Duodenal mucosa (tissue), 2 donors: ENCODE measurements around the gene DOHH.

Experiments
- H3K27ac ChIP-seq: one replicate; pipeline ENCODE4 v1.7.0; 2013; ENCODE audit warnings: low read depth, low read length
- H3K27me3 ChIP-seq, 2 donors: one replicate each; pipeline ENCODE4 v1.7.0; 2013; ENCODE audit warnings: low read length in 2 of 2, control low read depth in 1 of 2; ENCODE audit not compliant: insufficient read depth in 2 of 2, control insufficient read depth in 1 of 2
- H3K36me3 ChIP-seq, 2 donors: one replicate each; pipeline ENCODE4 v1.7.0; 2013; ENCODE audit warnings: low read length in 2 of 2, control low read depth in 1 of 2; ENCODE audit not compliant: insufficient read depth in 2 of 2, control insufficient read depth in 1 of 2
- H3K4me1 ChIP-seq, 2 donors: one replicate each; pipeline ENCODE4 v1.7.0; 2013; ENCODE audit warnings: low read length in 2 of 2, control low read depth in 1 of 2; ENCODE audit not compliant: insufficient read depth in 2 of 2, control insufficient read depth in 1 of 2
- H3K4me3 ChIP-seq, 2 donors: one replicate each; pipeline ENCODE4 v1.7.0; 2013; ENCODE audit warnings: low read length in 2 of 2, low read depth in 1 of 2
- H3K9ac ChIP-seq, 2 donors: one replicate each; pipeline ENCODE4 v1.7.0; 2013; ENCODE audit warnings: low read length in 2 of 2, low read depth in 1 of 2
- H3K9me3 ChIP-seq, 2 donors: one replicate each; pipeline ENCODE4 v1.7.0; 2013; ENCODE audit warnings: low read length in 2 of 2, control low read depth in 1 of 2; ENCODE audit not compliant: control insufficient read depth in 1 of 2

Gene DOHH, protein sequence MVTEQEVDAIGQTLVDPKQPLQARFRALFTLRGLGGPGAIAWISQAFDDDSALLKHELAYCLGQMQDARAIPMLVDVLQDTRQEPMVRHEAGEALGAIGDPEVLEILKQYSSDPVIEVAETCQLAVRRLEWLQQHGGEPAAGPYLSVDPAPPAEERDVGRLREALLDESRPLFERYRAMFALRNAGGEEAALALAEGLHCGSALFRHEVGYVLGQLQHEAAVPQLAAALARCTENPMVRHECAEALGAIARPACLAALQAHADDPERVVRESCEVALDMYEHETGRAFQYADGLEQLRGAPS

DNA sequence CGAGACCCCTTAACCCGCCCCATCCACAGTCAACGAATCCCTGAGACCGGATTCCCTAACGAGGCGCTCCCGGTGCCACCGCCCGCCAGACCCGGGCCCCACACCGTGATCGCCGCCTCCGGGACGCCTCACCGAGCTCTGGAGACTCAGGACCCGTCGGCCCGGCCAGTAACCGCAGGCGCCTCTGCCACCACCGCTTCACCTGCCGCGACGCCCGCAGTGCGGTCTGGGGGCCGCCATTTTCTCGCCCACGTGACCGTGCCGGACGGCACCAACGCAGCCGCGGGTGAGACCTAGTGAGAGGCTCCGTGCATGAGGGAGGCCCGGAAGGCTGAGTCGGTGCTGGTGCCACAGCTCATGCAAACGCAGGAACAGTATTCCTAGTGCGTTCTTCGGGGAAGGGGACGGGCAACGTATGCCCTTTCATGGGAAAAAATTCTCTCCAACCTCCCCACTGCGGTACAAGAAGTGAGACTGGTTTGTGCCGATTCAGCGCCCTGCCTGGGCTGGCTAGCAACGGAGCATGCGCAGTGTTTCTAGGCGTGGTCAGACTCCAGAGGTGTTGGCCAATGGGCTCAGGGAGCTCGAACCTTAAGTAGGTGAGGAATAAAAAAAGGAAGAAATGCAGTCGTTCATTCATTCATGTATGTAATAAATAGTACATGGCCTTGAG lies at the start of gene DOHH:
Gene DOHH, minus strand, starts transcription at position 246 of the 673 bp plus-strand sequence. CDS start 3,860 bp downstream, outside the sequence.
- H3K36me3 ChIP-seq: peaks cover 0 to 17% of the 10 kb centered on the region in 2 donors
- no peaks in the 10 kb centered on the region for H3K9me3 ChIP-seq
- peak within 1 kb of the TSS; percentile 80 to 97 for H3K4me3 ChIP-seq

DNA sequence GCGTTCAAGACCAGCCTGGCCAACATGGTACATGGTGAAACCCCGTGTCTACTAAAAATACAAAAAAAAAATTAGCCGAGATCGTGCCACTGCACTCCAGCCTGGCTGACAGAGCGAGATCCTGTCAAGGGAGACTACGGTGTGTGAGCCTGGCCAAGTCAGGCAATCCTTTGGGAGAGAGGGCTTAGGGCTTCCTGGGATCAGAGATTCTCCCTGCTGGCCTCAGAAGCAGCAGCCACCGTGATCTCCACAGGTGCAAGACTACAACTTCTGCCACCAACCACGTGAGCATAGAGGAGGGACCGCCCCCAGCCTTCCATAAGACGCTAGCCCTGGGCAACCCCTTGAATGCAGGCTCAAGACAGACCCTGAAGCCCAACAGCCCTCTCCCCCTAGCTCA lies 49.3 kb upstream of the DOHH start:
- H3K4me3 ChIP-seq: no peak overlapping the region
- H3K36me3 ChIP-seq: peaks cover 0 to 22% of the 10 kb centered on the region in 2 donors
- peaks cover 4 to 9% of the 10 kb centered on the region in 2 donors for H3K4me1 ChIP-seq
- no peaks in the 10 kb centered on the region for H3K27me3 ChIP-seq
- no peak overlapping the region for H3K9ac ChIP-seq
- no peak overlapping the region for H3K27ac ChIP-seq
- no peaks in the 10 kb centered on the region for H3K9me3 ChIP-seq

More for the DNA sequence above, at the start of gene DOHH:
- H3K4me1 ChIP-seq: peaks cover 10 to 18% of the 10 kb centered on the region in 2 donors
- peak within 1 kb of the TSS; percentile 94 for H3K27ac ChIP-seq
- peak within 1 kb of the TSS; percentile 81 to 96 for H3K9ac ChIP-seq
- H3K27me3 ChIP-seq: no peaks in the 10 kb centered on the region

DNA sequence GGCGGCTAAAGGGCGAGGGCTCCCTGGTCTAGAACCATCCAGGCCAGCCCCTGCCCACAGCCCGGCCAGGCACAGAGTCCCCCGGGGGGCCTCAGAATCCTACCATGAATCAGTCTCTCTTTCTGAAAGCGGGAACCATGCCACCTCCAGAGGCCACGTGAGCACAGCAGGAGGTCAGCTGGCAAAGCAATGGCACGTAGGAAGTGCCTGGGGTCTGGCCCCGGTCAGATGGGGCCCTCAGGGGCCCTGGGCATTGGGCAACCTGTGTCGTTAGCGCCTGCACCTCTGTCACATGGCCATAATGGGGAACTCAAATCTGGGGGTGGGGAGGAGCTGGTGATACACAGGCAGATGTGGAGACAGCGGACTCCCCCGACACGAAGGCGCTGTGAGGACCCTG lies 48.1 kb upstream of the DOHH start:
- H3K27ac ChIP-seq: no peak overlapping the region
- no peak overlapping the region for H3K9ac ChIP-seq
- H3K27me3 ChIP-seq: no peaks in the 10 kb centered on the region
- no peak overlapping the region for H3K4me3 ChIP-seq
- H3K9me3 ChIP-seq: no peaks in the 10 kb centered on the region
- no peaks in the 10 kb centered on the region for H3K4me1 ChIP-seq
- peaks cover 0 to 22% of the 10 kb centered on the region in 2 donors for H3K36me3 ChIP-seq

DNA sequence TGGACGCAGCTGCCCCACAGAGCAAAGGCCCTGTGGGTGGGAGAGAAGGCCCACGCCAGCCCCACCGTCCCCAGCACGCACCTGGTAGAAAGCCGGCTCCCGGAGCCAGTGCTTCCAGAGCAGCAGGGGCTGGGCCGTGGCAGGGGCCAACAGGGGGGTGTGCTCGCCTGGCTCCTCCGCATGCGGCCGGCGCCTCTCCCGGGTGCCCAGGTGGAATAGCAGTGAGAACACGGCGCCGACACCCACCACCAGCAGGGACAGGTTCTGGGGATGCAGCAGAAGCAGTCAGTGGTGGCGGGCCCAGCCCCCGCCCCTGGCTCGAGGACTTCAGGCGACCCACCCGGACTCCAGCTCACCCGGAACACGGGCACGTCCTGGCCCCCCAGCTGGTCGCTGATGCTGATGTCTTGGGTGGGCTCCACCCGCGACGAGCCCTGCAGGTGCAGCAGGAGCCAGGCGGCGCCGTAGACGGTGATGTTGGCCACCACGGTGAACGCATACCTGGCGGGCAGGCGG lies 47.4 kb upstream of the DOHH start:
- no peak overlapping the region for H3K9ac ChIP-seq
- H3K4me3 ChIP-seq: no peak overlapping the region

DNA sequence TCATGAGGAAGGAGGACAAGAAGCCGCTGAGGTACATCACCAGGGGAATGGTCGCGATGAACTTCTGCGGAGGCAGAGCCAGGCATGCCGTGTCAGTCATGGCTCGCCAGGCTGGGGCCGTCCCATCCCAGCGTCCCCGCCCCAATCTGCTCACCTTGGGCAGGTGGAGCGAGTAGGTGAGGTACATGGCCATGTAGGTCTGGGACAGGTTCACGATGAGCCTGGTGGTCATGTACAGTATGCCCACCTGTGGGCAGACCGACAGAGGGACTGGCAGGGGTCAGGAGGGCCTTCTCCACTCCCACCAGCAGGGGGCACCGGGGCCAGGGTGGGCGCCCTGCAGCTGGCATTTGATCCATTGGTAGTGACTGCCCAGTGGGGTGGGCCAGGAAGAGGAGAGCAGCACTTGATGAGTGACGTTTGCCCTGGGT lies 46.8 kb upstream of the DOHH start:
- Histone ChIP-seq H3K27me3 (no peaks in the 10 kb centered on the region), H3K9ac (no peak overlapping the region), H3K27ac (no peak overlapping the region), H3K36me3 (peaks cover 0 to 22% of the 10 kb centered on the region in 2 donors), H3K4me1 (no peaks in the 10 kb centered on the region), H3K9me3 (no peaks in the 10 kb centered on the region), H3K4me3 (no peak overlapping the region)

More for the DNA sequence above, 47.4 kb upstream of the DOHH start:
- Histone ChIP-seq H3K4me1 (no peaks in the 10 kb centered on the region), H3K36me3 (peaks cover 0 to 22% of the 10 kb centered on the region in 2 donors), H3K27me3 (no peaks in the 10 kb centered on the region), H3K9me3 (no peaks in the 10 kb centered on the region), H3K27ac (no peak overlapping the region)

DNA sequence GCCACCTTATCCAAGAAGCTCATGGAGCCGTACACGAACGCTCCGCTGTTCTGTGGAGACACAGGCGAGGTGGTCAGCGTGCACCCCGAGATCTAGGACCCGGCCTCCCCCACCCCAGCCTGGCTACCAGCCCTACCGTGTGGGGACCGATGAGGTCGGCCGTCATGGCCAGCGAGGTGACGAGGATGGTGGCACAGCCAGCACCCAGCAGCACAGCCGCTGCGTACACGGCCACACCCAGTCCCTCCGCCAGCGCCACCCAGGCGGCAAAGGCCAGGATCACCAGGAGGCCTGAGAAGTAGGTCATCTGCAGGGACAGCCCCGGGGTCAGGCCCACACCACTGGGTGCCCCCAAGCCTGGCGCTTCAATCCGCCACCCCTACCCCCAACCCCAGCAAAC lies 45.6 kb upstream of the DOHH start:
- no peak overlapping the region for H3K9ac ChIP-seq
- H3K9me3 ChIP-seq: no peaks in the 10 kb centered on the region
- H3K4me1 ChIP-seq: no peaks in the 10 kb centered on the region
- H3K4me3 ChIP-seq: no peak overlapping the region
- no peak overlapping the region for H3K27ac ChIP-seq
- H3K27me3 ChIP-seq: no peaks in the 10 kb centered on the region
- H3K36me3 ChIP-seq: peaks cover 0 to 22% of the 10 kb centered on the region in 2 donors

DNA sequence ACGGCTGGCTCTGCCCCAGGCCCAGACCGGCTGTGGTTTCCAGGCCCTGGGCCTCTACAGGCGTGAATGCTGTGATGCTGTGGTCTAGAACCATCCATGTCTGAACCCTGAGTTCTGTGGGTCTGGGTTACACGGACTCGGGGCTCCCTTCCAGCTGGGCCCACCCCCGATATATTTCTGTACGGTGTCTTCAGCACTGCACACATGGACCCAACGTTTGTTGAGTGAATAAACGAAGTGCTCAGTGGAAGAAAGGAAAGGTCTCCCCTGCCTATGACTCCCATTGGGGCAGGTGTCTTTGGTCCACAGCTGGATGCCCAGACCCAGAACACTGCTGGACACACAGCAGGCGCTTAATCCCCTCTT lies 45.2 kb upstream of the DOHH start:
- Histone ChIP-seq H3K36me3 (peaks cover 0 to 20% of the 10 kb centered on the region in 2 donors), H3K27ac (no peak overlapping the region), H3K27me3 (no peaks in the 10 kb centered on the region), H3K4me1 (no peaks in the 10 kb centered on the region), H3K4me3 (no peak overlapping the region), H3K9me3 (no peaks in the 10 kb centered on the region), H3K9ac (no peak overlapping the region)

DNA sequence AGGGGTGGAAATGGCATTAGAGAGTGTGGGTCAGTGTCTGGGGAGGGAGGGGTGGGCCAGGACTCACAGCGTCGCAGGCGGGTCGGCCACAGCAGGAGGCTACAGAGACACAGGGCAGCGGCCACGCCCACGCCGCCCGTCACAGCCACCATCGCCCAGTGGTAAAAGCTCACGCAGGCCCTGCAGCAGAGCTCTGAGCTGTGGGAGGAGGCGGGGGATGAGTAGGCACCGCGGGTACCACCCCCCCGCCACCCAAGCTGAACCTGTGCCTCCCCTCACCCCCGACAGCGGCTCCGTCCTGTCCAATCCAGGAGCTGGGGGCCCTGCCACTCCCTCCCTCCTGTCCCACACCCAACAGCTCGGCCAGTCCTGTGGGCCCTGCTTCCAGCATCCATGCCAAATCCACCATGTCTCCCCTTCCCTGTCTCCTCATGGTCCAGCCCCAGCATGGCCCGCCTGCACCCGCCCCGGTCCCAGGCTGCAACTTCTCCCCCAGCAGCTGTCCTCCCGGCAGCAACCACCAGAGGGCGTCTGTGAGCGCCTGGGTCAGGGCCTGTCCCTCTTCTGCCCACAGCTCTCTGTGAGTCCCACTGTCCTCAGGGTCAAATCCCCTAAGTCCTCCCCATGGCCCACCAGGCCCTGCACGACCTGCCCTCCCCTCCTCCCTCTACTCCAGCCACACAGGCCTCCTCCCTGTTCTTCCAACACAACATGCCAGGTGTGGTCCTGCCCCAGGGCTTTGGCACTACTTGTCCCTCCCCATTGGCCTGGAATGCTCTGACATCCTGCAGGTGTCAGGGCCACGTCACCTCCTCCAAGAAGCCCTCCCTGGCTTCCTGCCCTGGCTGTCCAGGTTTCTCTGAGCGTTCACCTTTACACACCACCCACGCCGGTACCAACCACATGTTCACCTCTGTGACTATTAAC lies 44.5 kb upstream of the DOHH start:
- Histone ChIP-seq H3K9me3 (no peaks in the 10 kb centered on the region), H3K4me3 (no peak overlapping the region), H3K27me3 (no peaks in the 10 kb centered on the region), H3K27ac (no peak overlapping the region), H3K9ac (no peak overlapping the region), H3K4me1 (no peaks in the 10 kb centered on the region), H3K36me3 (peaks cover 0 to 18% of the 10 kb centered on the region in 2 donors)

DNA sequence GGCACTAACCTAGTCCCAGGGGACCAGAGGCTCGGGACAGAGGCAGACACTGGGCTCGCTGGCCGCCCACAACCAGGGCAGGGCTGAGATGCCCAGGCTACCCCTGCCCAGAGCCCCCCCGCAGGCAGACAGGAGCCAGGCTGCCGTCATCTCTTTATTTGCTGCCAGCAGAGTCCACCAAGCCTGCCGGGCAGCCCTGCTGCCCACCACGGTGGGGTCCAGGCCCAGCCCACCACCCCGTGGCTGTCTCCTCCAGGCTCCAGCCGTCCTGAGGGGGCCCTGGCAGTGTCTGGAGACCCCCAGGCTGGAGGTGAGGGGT lies 43.5 kb upstream of the DOHH start:
- Histone ChIP-seq H3K27ac (no peak overlapping the region), H3K9me3 (no peaks in the 10 kb centered on the region), H3K36me3 (peaks cover 0 to 18% of the 10 kb centered on the region in 2 donors), H3K4me3 (no peak overlapping the region), H3K4me1 (no peaks in the 10 kb centered on the region), H3K27me3 (no peaks in the 10 kb centered on the region), H3K9ac (no peak overlapping the region)
